Measurements from ENCODE around the gene SLC66A1.

The SLC66A1 gene

GRCh38 chr1:19370453-19371170 lies 58.5 kb downstream of the SLC66A1 start:
- no peak overlapping the region for H3K9ac ChIP-seq (ENCODE audit: low read length)
- H3K9me3 ChIP-seq (ENCODE audit: control insufficient read depth, low read depth, low read length), result no peaks in the 10 kb centered on the region
- H3K27ac ChIP-seq (ENCODE audit: low read length), result no peak overlapping the region
- H3K4me1 ChIP-seq (ENCODE audit: control insufficient read depth, low read depth, low read length), result no peaks in the 10 kb centered on the region
- no peaks in the 10 kb centered on the region for H3K27me3 ChIP-seq (ENCODE audit: control insufficient read depth, insufficient read depth, low read length)
- H3K36me3 ChIP-seq (ENCODE audit: control insufficient read depth, low read depth, low read length), result peaks cover 2% of the 10 kb centered on the region
- H3K4me3 ChIP-seq (ENCODE audit: low read length), result no peak overlapping the region

GRCh38 chr1:19371226-19372135 lies 59.4 kb downstream of the SLC66A1 start:
- no peaks in the 10 kb centered on the region for H3K4me1 ChIP-seq (ENCODE audit: control insufficient read depth, low read depth, low read length)
- H3K4me3 ChIP-seq (ENCODE audit: low read length), result no peak overlapping the region
- H3K27ac ChIP-seq (ENCODE audit: low read length), result no peak overlapping the region
- H3K36me3 ChIP-seq (ENCODE audit: control insufficient read depth, low read depth, low read length), result peaks cover 11% of the 10 kb centered on the region
- no peak overlapping the region for H3K9ac ChIP-seq (ENCODE audit: low read length)
- H3K9me3 ChIP-seq (ENCODE audit: control insufficient read depth, low read depth, low read length), result no peaks in the 10 kb centered on the region
- H3K27me3 ChIP-seq (ENCODE audit: control insufficient read depth, insufficient read depth, low read length), result no peaks in the 10 kb centered on the region

- Histone ChIP-seq H3K4me1 (ENCODE audit: control insufficient read depth, low read depth, low read length) (no peaks in the 10 kb centered on the region), H3K36me3 (ENCODE audit: control insufficient read depth, low read depth, low read length) (peaks cover 17% of the 10 kb centered on the region), H3K27ac (ENCODE audit: low read length) (no peak overlapping the region)
Measured at GRCh38 chr1:19372136-19372514, 60.0 kb downstream of the SLC66A1 start.

GRCh38 chr1:19372602-19373001 lies 60.5 kb downstream of the SLC66A1 start:
- H3K9ac ChIP-seq (ENCODE audit: low read length), result no peak overlapping the region
- no peak overlapping the region for H3K27ac ChIP-seq (ENCODE audit: low read length)
- H3K4me1 ChIP-seq (ENCODE audit: control insufficient read depth, low read depth, low read length), result no peaks in the 10 kb centered on the region
- no peaks in the 10 kb centered on the region for H3K9me3 ChIP-seq (ENCODE audit: control insufficient read depth, low read depth, low read length)
- H3K4me3 ChIP-seq (ENCODE audit: low read length), result no peak overlapping the region
- H3K27me3 ChIP-seq (ENCODE audit: control insufficient read depth, insufficient read depth, low read length), result no peaks in the 10 kb centered on the region
- peaks cover 22% of the 10 kb centered on the region for H3K36me3 ChIP-seq (ENCODE audit: control insufficient read depth, low read depth, low read length)

More at GRCh38 chr1:19372136-19372514, 60.0 kb downstream of the SLC66A1 start:
- H3K9ac ChIP-seq (ENCODE audit: low read length), result no peak overlapping the region
- no peaks in the 10 kb centered on the region for H3K9me3 ChIP-seq (ENCODE audit: control insufficient read depth, low read depth, low read length)
- H3K27me3 ChIP-seq (ENCODE audit: control insufficient read depth, insufficient read depth, low read length), result no peaks in the 10 kb centered on the region
- no peak overlapping the region for H3K4me3 ChIP-seq (ENCODE audit: low read length)

GRCh38 chr1:19373211-19374082 lies 61.3 kb downstream of the SLC66A1 start:
- Histone ChIP-seq H3K9ac (ENCODE audit: low read length) (no peak overlapping the region), H3K36me3 (ENCODE audit: control insufficient read depth, low read depth, low read length) (peaks cover 30% of the 10 kb centered on the region)

GRCh38 chr1:19374083-19374801 lies 62.1 kb downstream of the SLC66A1 start:
- no peaks in the 10 kb centered on the region for H3K4me1 ChIP-seq (ENCODE audit: control insufficient read depth, low read depth, low read length)
- peaks cover 34% of the 10 kb centered on the region for H3K36me3 ChIP-seq (ENCODE audit: control insufficient read depth, low read depth, low read length)
- no peaks in the 10 kb centered on the region for H3K27me3 ChIP-seq (ENCODE audit: control insufficient read depth, insufficient read depth, low read length)
- H3K9me3 ChIP-seq (ENCODE audit: control insufficient read depth, low read depth, low read length), result no peaks in the 10 kb centered on the region
- no peak overlapping the region for H3K4me3 ChIP-seq (ENCODE audit: low read length)
- H3K27ac ChIP-seq (ENCODE audit: low read length), result no peak overlapping the region
- H3K9ac ChIP-seq (ENCODE audit: low read length), result no peak overlapping the region

More at GRCh38 chr1:19373211-19374082, 61.3 kb downstream of the SLC66A1 start:
- no peaks in the 10 kb centered on the region for H3K27me3 ChIP-seq (ENCODE audit: control insufficient read depth, insufficient read depth, low read length)
- H3K27ac ChIP-seq (ENCODE audit: low read length), result no peak overlapping the region
- no peaks in the 10 kb centered on the region for H3K4me1 ChIP-seq (ENCODE audit: control insufficient read depth, low read depth, low read length)
- no peak overlapping the region for H3K4me3 ChIP-seq (ENCODE audit: low read length)
- H3K9me3 ChIP-seq (ENCODE audit: control insufficient read depth, low read depth, low read length), result no peaks in the 10 kb centered on the region

- Histone ChIP-seq H3K27ac (ENCODE audit: low read length) (no peak overlapping the region), H3K9ac (ENCODE audit: low read length) (no peak overlapping the region), H3K4me3 (ENCODE audit: low read length) (no peak overlapping the region), H3K4me1 (ENCODE audit: control insufficient read depth, low read depth, low read length) (no peaks in the 10 kb centered on the region), H3K27me3 (ENCODE audit: control insufficient read depth, insufficient read depth, low read length) (no peaks in the 10 kb centered on the region), H3K9me3 (ENCODE audit: control insufficient read depth, low read depth, low read length) (no peaks in the 10 kb centered on the region), H3K36me3 (ENCODE audit: control insufficient read depth, low read depth, low read length) (peaks cover 34% of the 10 kb centered on the region)
Measured at GRCh38 chr1:19374926-19375325, 62.8 kb downstream of the SLC66A1 start.

- no peak overlapping the region for H3K4me3 ChIP-seq (ENCODE audit: low read length)
- no peaks in the 10 kb centered on the region for H3K27me3 ChIP-seq (ENCODE audit: control insufficient read depth, insufficient read depth, low read length)
- no peak overlapping the region for H3K9ac ChIP-seq (ENCODE audit: low read length)
- no peak overlapping the region for H3K27ac ChIP-seq (ENCODE audit: low read length)
- no peaks in the 10 kb centered on the region for H3K9me3 ChIP-seq (ENCODE audit: control insufficient read depth, low read depth, low read length)
- no peaks in the 10 kb centered on the region for H3K4me1 ChIP-seq (ENCODE audit: control insufficient read depth, low read depth, low read length)
- peaks cover 34% of the 10 kb centered on the region for H3K36me3 ChIP-seq (ENCODE audit: control insufficient read depth, low read depth, low read length)
Measured at GRCh38 chr1:19375631-19376400, 63.7 kb downstream of the SLC66A1 start.

GRCh38 chr1:19376428-19377372 lies 64.6 kb downstream of the SLC66A1 start:
- peaks cover 34% of the 10 kb centered on the region for H3K36me3 ChIP-seq (ENCODE audit: control insufficient read depth, low read depth, low read length)
- no peaks in the 10 kb centered on the region for H3K9me3 ChIP-seq (ENCODE audit: control insufficient read depth, low read depth, low read length)
- H3K27ac ChIP-seq (ENCODE audit: low read length), result no peak overlapping the region
- H3K4me1 ChIP-seq (ENCODE audit: control insufficient read depth, low read depth, low read length), result no peaks in the 10 kb centered on the region
- H3K9ac ChIP-seq (ENCODE audit: low read length), result no peak overlapping the region
- H3K4me3 ChIP-seq (ENCODE audit: low read length), result no peak overlapping the region
- H3K27me3 ChIP-seq (ENCODE audit: control insufficient read depth, insufficient read depth, low read length), result no peaks in the 10 kb centered on the region
